Activated naive CD8-positive, alpha-beta T cell treated with anti-CD3 and anti-CD28 coated beads, Interleukin-2, amount 10 ng/mL, durations not matched to agents 7 days and 5 days (primary cell): ENCODE measurements around the gene EPB41L5. TPM values are rescaled to one million over a fixed set of nuclear protein-coding genes. Genes with fewer than 3 reads are reported as not detected.

Experiments used
- ATAC-seq: fragments of 150-1000 bp; cut with Tn5 transposase; one replicate; pipeline ENCODE4 v1.10.0; 2021; ENCODE audit warnings: low read depth, moderate library complexity
- POLR2A ChIA-PET: fragments of 350-600 bp; sonication (Branson Sonifier 250); formaldehyde crosslinking; loops from one replicate; lab custom pipeline; 2021; ENCODE audit warnings: antibody characterized with exemption; lab: Charles Lee
- DNase-seq: peaks from one replicate; pipeline ENCODE4 v3.0.0; 2021
- H3K27ac Mint-ChIP-seq: one replicate; pipeline ENCODE4 v1.8.0; 2022; ENCODE audit warnings: mild to moderate bottlenecking, mixed read lengths
- H3K27me3 Mint-ChIP-seq: one replicate; pipeline ENCODE4 v1.8.0; 2022; ENCODE audit warnings: mild to moderate bottlenecking, moderate library complexity, mixed read lengths
- H3K36me3 Mint-ChIP-seq: one replicate; pipeline ENCODE4 v1.8.0; 2021; ENCODE audit warnings: mild to moderate bottlenecking, mixed read lengths
- H3K4me1 Mint-ChIP-seq: one replicate; pipeline ENCODE4 v1.8.0; 2021; ENCODE audit warnings: mixed read lengths
- H3K4me3 Mint-ChIP-seq: one replicate; pipeline ENCODE4 v1.8.0; 2022; ENCODE audit warnings: mild to moderate bottlenecking, moderate library complexity, mixed read lengths
- H3K9me3 Mint-ChIP-seq: one replicate; pipeline ENCODE4 v1.8.0; 2021; ENCODE audit warnings: mixed read lengths
- total RNA-seq, 2 experiments: library from RNA; stranded (reverse); gene quantifications; one replicate each; pipeline ENCODE4 v1.2.3, GENCODE V29; 2021

Gene EPB41L5
- total RNA-seq, 2 experiments from 2014 or later, result 6.6 to 6.7 TPM

DNA sequence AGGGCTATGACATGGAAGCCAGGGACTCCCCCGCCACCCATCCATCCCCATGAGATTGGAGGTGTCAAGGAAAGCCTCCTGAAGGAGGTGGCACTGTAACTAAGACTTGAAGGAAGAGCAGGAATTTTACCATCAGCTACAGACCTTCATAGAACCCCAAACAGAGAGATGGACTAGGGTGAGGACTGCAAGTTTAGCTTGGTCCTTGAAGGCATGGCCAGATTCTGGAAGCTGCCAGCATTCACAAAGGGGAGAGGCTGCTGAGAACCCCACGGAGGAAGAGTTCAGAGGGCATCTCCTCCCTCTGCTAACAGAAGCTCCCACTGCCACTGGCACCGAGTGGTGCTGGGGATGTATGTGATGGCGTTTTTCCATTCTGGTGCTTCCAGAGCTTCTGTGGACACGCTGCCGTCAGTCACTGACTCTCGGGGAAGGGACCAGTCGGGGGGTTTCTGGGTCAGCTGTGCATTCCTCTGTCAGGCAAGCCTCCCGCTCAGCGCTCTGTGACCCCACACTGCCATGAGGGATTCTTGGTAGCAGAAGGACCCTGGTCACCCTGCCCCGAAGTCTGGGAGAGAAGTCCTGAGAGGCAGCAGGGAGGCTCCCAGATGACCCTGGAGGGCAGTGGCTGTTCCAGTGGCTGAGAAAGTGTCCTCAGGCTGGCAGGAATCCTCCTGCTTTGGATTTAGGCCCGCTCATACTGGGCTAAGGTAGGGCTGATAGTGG is 192.2 kb downstream of the EPB41L5 start:
- DNase-seq (no peak), ATAC-seq (no peak)
- Mint-ChIP-seq H3K4me3 (no peak overlapping the region), H3K36me3 (peaks cover 6% of the 10 kb centered on the region), H3K27ac (no peak overlapping the region), H3K9me3 (no peaks in the 10 kb centered on the region), H3K27me3 (no peaks in the 10 kb centered on the region), H3K4me1 (peaks cover 13% of the 10 kb centered on the region)
- POLR2A ChIA-PET, result interaction anchor here (1.3 to 1.6 kb wide), 2 partner anchors 28 kb away, joined by 3 read pairs; no protein-coding TSS in a partner anchor

DNA sequence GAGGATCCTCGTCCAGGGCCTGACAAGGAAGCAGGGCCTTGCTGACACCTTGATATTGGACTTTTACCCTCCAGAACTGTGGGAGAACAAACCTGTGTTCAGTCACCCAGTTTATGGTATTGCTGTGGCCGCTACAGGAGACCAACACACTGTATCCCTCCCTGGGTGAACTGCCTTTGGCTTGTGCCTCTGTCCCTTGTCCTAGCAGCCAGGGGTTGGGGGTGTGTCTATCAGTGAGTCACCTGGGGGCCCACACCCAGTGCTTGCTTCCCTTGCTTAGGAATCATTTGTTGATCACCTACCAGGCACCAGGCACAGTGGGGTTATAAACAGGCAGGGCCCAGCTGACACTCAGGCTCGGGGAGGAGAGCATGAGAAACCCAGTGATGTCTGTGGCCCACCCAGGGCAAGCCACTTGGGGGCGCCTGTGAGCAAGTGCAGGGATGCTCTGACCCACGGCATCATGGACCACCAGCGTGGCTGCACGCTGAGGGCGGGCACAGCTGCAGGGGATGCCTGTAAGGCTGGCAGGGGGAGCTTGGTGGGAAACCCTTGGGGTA is 193.2 kb downstream of the EPB41L5 start:
- POLR2A ChIA-PET, result interaction anchor here (1.2 to 1.3 kb wide), 2 partner anchors 29 to 107 kb away, joined by 3 to 5 read pairs; no protein-coding TSS in a partner anchor
- Mint-ChIP-seq H3K27ac (no peak overlapping the region), H3K4me3 (no peak overlapping the region), H3K9me3 (no peaks in the 10 kb centered on the region), H3K27me3 (no peaks in the 10 kb centered on the region), H3K4me1 (peaks cover 16% of the 10 kb centered on the region), H3K36me3 (peaks cover 2% of the 10 kb centered on the region)
- DNase-seq (peak; percentile 75), ATAC-seq (peak; percentile 50)

DNA sequence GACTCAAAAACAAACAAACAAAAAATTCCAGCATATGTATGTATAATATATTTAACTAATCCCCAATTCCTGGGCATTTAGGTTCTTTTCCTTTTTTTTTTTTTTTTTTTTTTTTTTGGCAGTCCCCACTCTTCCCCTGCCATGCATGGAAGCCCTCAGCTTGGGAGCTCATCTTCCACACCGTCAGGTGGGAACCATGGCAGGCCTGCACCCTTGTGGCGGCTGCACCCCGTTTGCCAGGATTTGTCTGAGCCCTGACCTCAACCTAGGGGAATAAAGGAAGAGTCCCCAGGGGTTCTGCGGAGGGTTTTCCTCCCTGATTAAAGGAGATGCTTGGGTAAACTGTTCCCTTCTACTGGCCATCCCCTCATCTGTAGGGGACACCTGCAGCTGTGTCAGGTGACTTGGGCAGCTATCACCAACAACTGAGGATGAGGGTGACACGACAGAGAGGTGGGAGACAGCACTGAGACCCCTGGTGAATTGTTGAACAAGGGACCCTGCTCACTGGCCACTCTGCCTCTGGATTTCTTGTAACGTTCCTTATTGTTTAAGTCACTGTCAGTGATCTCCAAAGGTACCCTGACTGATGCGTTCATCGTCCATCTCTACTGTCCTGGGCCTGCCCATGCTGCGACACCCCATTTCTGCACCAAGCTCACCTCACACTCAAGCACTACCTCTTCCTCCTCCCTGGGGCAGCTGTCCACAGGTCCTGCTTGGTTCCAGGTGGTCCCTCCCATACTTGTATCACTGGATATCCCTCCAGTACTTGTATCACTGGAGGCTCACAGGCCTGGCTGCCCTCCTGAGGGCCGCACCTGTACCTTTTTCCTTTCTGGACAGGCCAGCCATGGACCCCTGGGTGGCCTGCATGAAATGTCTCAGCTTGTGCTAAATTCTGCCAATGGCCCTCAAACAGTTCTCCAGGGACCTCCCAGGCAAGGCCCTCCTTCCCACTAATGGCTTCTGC is 195.8 kb downstream of the EPB41L5 start:
- Mint-ChIP-seq H3K4me1 (peaks cover 16% of the 10 kb centered on the region), H3K27ac (peak overlapping the region; percentile 85), H3K36me3 (peaks cover 2% of the 10 kb centered on the region), H3K9me3 (no peaks in the 10 kb centered on the region), H3K27me3 (no peaks in the 10 kb centered on the region), H3K4me3 (no peak overlapping the region)
- POLR2A ChIA-PET, result interaction anchor here (0.6 to 1.9 kb wide), 3 partner anchors 14 to 36 kb away, joined by 3 to 9 read pairs (median 5); partner anchors contain the start of gene TMEM185B
- no peak for ATAC-seq
- no peak for DNase-seq

DNA sequence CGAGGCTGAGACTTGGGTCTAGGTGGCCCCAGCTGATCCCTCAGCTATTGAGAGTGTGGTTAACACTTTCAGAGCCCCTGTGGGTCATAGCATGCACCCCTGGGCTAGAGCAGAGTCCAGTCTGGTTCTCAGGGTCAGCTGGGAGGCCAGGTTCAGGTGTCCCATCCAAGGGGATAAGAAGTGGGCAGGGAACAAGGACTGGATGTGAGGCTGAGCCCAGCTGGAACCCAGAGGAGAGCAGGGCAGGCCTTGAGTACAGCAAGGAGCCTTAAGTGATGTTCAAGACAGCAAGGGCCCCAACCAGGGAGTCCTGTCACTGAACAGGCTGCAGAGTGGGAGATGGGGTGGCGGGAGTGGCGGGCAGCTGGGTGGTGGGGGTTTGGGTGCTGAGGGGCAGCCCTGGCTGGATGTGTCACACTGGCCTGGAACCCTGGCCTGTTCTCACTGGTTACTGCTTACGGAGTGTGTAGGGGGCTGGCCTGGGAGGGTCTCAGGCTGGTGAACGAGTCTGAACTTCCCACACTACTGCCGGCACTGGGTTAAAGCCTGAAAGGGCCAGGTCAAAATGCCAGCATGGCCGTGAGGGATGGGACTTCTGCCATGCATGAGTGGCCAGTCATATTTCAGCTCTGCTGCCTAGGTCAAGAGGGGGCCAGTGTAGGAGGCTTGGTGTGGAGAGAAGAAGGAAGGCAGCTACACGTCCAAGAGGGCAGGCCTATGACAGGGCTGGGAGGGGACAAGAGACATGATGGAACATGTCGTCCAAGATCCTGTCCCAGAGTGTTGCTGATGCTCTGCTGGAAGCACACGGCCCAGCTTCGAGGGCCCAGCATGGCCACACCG is 196.8 kb downstream of the EPB41L5 start:
- peak overlapping the region; percentile 85 for H3K27ac Mint-ChIP-seq
- peaks cover 2% of the 10 kb centered on the region for H3K36me3 Mint-ChIP-seq
- no peak for DNase-seq
- peaks cover 16% of the 10 kb centered on the region for H3K4me1 Mint-ChIP-seq
- no peaks in the 10 kb centered on the region for H3K9me3 Mint-ChIP-seq
- peak overlapping the region; percentile 61 for H3K4me3 Mint-ChIP-seq
- peak; percentile 37 for ATAC-seq
- H3K27me3 Mint-ChIP-seq, result no peaks in the 10 kb centered on the region
- POLR2A ChIA-PET, result interaction anchor here (1.8 kb wide), 1 partner anchor 13 kb away, joined by 9 read pairs; the partner anchor contains the start of gene TMEM185B

DNA sequence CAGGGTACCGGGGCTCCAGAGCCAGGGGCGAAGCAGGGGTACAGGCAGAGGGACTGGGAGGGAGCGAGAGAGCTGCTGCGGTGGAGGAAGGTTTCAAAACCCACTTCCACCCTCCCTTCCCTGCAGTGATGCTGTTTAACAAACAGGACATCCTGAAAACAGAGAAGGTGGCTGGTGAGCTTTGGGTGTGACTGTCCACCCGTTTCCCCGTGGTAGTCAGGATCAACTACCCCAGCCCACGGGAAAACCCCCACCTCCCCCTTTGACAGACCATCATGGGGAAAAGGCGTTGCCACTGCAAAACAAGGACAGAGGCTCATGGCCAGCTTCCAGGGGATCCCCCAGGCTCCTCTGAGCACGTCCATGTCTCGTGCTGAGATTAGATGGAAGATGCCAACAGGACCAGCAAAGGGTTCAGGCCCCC is 197.4 kb downstream of the EPB41L5 start:
- H3K4me1 Mint-ChIP-seq, result peaks cover 16% of the 10 kb centered on the region
- H3K27me3 Mint-ChIP-seq, result no peaks in the 10 kb centered on the region
- no peaks in the 10 kb centered on the region for H3K9me3 Mint-ChIP-seq
- POLR2A ChIA-PET, result interaction anchor here (1.8 kb wide), 1 partner anchor 13 kb away, joined by 9 read pairs; the partner anchor contains the start of gene TMEM185B
- H3K4me3 Mint-ChIP-seq, result peak overlapping the region; percentile 61
- DNase-seq (no peak), ATAC-seq (peak; percentile 82)
- peaks cover 2% of the 10 kb centered on the region for H3K36me3 Mint-ChIP-seq
- peak overlapping the region; percentile 85 for H3K27ac Mint-ChIP-seq

DNA sequence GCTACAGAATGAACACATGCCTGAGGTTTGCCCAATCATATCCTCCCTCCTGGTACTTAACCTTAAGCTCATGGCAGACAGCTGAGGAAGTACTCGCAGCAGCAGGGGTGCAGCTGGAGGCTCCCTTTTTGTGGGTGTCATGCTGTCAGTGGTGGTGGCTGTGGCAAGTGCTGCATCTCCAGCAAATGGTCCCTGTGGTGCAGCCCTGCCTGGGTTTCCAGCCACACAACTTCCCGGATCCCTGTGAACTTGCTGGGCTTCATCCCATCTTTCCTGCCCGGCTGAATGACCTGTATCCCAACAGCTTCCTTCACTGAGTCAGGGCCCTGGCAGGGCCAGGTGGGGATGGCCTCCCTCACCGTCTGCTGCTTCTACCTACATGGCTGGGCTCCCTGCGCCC is 205.3 kb downstream of the EPB41L5 start:
- no peak for ATAC-seq
- Mint-ChIP-seq H3K4me1 (peaks cover 30% of the 10 kb centered on the region), H3K9me3 (peaks cover 6% of the 10 kb centered on the region), H3K27ac (no peak overlapping the region), H3K27me3 (no peaks in the 10 kb centered on the region), H3K4me3 (no peak overlapping the region), H3K36me3 (peaks cover 55% of the 10 kb centered on the region)
- no peak for DNase-seq
- POLR2A ChIA-PET, result no interaction called here

DNA sequence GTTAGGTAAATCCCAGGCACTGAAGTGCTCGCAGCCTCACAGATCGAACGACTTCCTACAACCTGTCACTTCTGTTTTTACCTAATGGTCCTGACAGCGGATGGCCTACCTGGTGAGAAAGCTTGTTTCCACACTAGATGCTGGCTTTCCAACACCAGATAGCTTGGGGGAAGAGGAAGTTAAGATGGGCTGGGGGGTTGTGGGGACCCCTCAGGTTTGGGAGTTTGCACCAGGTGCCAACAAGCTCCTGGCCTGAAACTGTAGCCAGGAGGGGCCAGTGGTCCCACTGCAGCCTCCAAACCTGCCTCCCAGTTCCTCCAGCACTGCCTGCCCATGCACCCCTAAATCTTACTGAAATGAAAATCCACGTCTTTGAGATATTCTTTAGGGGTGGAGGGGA is 206.4 kb downstream of the EPB41L5 start:
- POLR2A ChIA-PET, result interaction anchor here (0.6 kb wide), 1 partner anchor 13 kb away, joined by 3 read pairs; no protein-coding TSS in a partner anchor
- Mint-ChIP-seq H3K36me3 (peaks cover 55% of the 10 kb centered on the region), H3K4me1 (peaks cover 38% of the 10 kb centered on the region), H3K27me3 (no peaks in the 10 kb centered on the region), H3K9me3 (peaks cover 6% of the 10 kb centered on the region), H3K27ac (no peak overlapping the region), H3K4me3 (no peak overlapping the region)
- no peak for ATAC-seq
- no peak for DNase-seq

DNA sequence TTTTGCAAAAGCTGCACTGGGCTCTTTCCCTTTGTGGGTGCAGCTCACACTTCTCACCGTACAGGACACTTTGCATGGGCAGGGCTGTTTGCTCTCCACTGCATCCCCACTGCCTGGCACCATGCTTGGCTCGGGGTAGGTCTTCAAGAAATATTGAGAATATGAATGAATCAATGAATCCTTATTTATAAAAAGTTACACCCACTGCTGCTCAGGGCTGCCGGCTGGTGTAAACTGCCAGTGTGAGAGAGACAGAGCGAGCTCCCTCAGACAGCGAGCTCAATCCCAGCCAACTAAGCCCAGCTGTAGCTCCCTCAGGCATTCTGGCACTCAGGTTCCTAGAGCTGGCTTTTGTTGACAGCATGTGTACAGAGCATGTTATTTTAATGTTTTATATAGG is 206.9 kb downstream of the EPB41L5 start:
- no peak overlapping the region for H3K27ac Mint-ChIP-seq
- DNase-seq, result no peak
- peaks cover 55% of the 10 kb centered on the region for H3K36me3 Mint-ChIP-seq
- H3K4me3 Mint-ChIP-seq, result no peak overlapping the region
- H3K4me1 Mint-ChIP-seq, result peaks cover 41% of the 10 kb centered on the region
- ATAC-seq, result no peak
- H3K9me3 Mint-ChIP-seq, result peaks cover 6% of the 10 kb centered on the region
- POLR2A ChIA-PET, result no interaction called here
- no peaks in the 10 kb centered on the region for H3K27me3 Mint-ChIP-seq

DNA sequence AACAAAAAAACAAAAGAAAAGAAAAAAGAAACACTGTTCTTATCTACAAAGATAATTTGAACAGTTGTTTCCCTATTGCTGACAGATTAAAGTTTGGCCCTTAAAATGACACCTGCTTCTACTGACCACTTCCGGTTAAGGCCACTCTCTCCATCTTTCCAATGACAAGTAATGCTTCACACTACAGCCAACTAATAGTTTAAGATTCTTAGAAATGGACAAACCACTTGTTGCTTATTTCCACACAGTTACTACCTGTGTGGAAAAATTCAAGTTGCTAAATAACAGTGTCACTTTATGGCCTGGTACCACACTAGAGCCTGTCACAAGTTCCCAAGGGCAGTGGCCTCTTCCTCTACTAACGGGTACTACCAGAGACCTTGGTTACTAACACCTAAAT is 207.9 kb downstream of the EPB41L5 start:
- H3K27me3 Mint-ChIP-seq, result no peaks in the 10 kb centered on the region
- ATAC-seq (no peak), DNase-seq (no peak)
- peaks cover 42% of the 10 kb centered on the region for H3K4me1 Mint-ChIP-seq
- POLR2A ChIA-PET, result no interaction called here
- peaks cover 55% of the 10 kb centered on the region for H3K36me3 Mint-ChIP-seq
- peaks cover 6% of the 10 kb centered on the region for H3K9me3 Mint-ChIP-seq
- H3K4me3 Mint-ChIP-seq, result peak overlapping the region; percentile 25
- H3K27ac Mint-ChIP-seq, result peak overlapping the region; percentile 13

DNA sequence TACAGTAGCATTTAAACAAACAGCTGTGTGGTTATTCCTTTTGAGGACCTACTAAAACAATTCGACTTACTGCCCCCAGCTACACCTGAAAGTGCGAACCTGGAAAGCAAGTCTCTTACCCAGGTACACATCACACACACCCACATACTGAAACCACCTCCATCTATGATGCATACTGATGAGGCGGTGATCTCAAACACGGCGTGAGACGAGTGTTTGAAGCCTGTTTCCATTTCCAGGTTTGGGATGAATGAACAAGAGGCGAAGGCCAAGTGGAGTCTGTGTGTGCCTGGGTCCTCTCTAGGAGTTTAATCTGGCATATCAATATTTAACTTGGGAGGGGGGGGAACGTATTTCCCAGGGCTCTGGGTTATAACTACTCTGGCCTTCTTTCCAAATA is 208.7 kb downstream of the EPB41L5 start:
- H3K4me3 Mint-ChIP-seq, result peak overlapping the region; percentile 75
- DNase-seq (no peak), ATAC-seq (no peak)
- no peak overlapping the region for H3K27ac Mint-ChIP-seq
- POLR2A ChIA-PET, result interaction anchor here (3.2 kb wide), 1 partner anchor 11 kb away, joined by 35 read pairs; no protein-coding TSS in a partner anchor
- H3K4me1 Mint-ChIP-seq, result peaks cover 45% of the 10 kb centered on the region
- peaks cover 5% of the 10 kb centered on the region for H3K9me3 Mint-ChIP-seq
- H3K36me3 Mint-ChIP-seq, result peaks cover 52% of the 10 kb centered on the region
- no peaks in the 10 kb centered on the region for H3K27me3 Mint-ChIP-seq

DNA sequence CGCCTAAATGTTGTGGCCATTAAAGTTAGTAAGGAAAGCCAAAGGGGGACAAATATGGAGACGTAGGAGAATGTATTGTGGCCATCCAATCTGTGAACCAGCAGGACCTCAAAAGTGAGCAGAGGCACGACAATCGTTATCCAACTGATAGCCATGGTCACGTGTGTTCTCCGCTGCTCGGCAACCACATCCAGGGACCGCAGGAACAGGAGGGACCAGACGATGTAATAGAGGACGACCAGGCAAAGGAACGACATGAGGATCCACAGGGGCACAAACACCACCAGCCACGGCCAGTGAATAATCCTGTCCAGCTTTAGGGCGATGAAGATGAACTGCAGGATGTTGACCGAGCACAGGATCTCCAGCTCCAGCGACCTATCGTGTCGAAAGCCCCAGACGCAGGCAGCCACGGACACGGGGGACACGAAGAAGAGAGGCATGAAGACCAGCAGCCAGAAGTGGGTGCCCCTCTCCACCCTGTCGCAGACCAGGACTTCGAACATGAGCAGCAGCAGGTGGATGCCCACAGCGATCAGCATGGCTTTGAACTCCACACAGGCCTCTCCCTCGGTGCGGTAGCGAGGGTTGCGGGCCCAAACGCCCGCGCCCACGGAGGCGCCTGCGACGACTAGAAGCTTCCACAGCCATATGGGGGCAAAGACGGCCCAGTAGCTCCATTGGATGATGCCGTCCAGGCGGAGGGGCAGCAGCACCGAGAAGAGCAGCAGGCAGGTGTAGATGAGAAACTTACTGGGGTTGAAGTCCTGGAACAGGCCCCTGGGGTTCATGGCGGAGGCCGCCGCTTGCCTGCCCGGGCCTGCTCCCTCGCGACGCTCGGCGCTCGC is 209.5 kb downstream of the EPB41L5 start:
- POLR2A ChIA-PET, result interaction anchor here (0.7 to 3.2 kb wide), 10 partner anchors 8 to 91 kb away, joined by 3 to 35 read pairs (median 5); no protein-coding TSS in a partner anchor
- DNase-seq, result no peak
- Mint-ChIP-seq H3K4me1 (peaks cover 51% of the 10 kb centered on the region), H3K36me3 (peaks cover 46% of the 10 kb centered on the region), H3K27ac (peak overlapping the region; percentile 82), H3K4me3 (peak overlapping the region; percentile 75), H3K9me3 (peaks cover 4% of the 10 kb centered on the region), H3K27me3 (no peaks in the 10 kb centered on the region)
- ATAC-seq, result no peak
